Heart right ventricle (tissue), 16 donors: ENCODE measurements around the gene HSD17B8. TPM values are rescaled to one million over a fixed set of nuclear protein-coding genes. Genes with fewer than 3 reads are reported as not detected.
A peak's percentile ranks its signal among the peaks of the same experiment; 100 is the strongest.

ENCODE experiments used
- ATAC-seq, 8 donors: fragments of 200-7000 bp; cut with Tn5 transposase; one replicate each; pipeline ENCODE4 v1.9.1; 2020; ENCODE audit warnings: mild to moderate bottlenecking in 8 of 8, moderate library complexity in 8 of 8, moderate number of reproducible peaks in 1 of 8
- DNase-seq, 2 donors: peaks; one replicate each; pipeline ENCODE4 v3.0.0-alpha.2; 2020
- H3K27ac ChIP-seq, 10 donors: fragments of 200-600 bp; sonication (generic) in 2 of 10; one replicate each; pipeline versions ENCODE4 v1.5.0 to v1.8.0; 2020 to 2022; ENCODE audit warnings: mild to moderate bottlenecking in 3 of 10
- H3K27me3 ChIP-seq, 7 donors: fragments of 200-600 bp; one replicate each; pipeline ENCODE4 v1.8.0; 2021 to 2022; ENCODE audit warnings: mild to moderate bottlenecking in 2 of 7
- H3K36me3 ChIP-seq, 9 donors: fragments of 200-600 bp; sonication (generic) in 1 of 9; one replicate each; pipeline versions ENCODE4 v1.5.0 to v1.8.0; 2020 to 2022; ENCODE audit warnings: mild to moderate bottlenecking in 2 of 9
- H3K4me1 ChIP-seq, 9 donors: fragments of 200-600 bp; sonication (generic) in 1 of 9; one replicate each; pipeline versions ENCODE4 v1.5.0 to v1.8.0; 2020 to 2022; ENCODE audit warnings: mild to moderate bottlenecking in 4 of 9
- H3K4me3 ChIP-seq, 10 donors: fragments of 200-600 bp; sonication (generic) in 2 of 10; one replicate each; pipeline versions ENCODE4 v1.5.0 to v1.8.0; 2020 to 2022; ENCODE audit warnings: mild to moderate bottlenecking in 7 of 10, moderate library complexity in 2 of 10
- H3K9me3 ChIP-seq, 11 donors: fragments of 200-600 bp in 10 of 11; sonication (generic) in 2 of 11; one replicate each; pipeline versions ENCODE4 v1.5.0 to v1.8.0; 2013 to 2022; ENCODE audit warnings: mild to moderate bottlenecking in 2 of 11, control low read depth in 1 of 11, moderate library complexity in 1 of 11
- CTCF ChIP-seq, 9 donors: fragments of 200-600 bp; sonication (generic) in 2 of 9; IDR thresholded peaks; one replicate each; pipeline versions ENCODE4 v1.5.0 to v1.8.0; 2021 to 2022; ENCODE audit warnings: antibody characterized with exemption in 9 of 9, mild to moderate bottlenecking in 5 of 9, moderate library complexity in 1 of 9
- WGBS, 2 donors: extraction: QIAGEN DNeasy Blood & Tissue Kit; methylation state at CpG; one replicate each; pipeline ENCODE4 v1.1.7; 2013; ENCODE audit warnings: inconsistent platforms in 1 of 2; 5-methylcytosine and 5-hydroxymethylcytosine counted together
- intact Hi-C, 10 donors: fragments of 100-400 bp; cut with DNase I; formaldehyde crosslinking; loops; one replicate each; pipeline versions ENCODE4 v1.11.1 to v1.14.2; 2022
- polyA plus RNA-seq, 2 donors: library from polyadenylated mRNA; stranded (reverse); fragments of 200-250 nt; gene quantifications; one replicate each; pipeline ENCODE4 v1.2.3, GENCODE V29; 2013
- total RNA-seq, 10 donors: library from RNA; stranded (reverse); fragmentation: NEBNext Ultra II Directional in 3 of 10; extraction: Animal tissue kit (Norgen Biotek cat#: 25700) in 3 of 10; gene quantifications; one replicate each; pipeline versions ENCODE4 v1.2.1 to v1.2.4, GENCODE V29; 2021 to 2023
- donor health status: Arrhythmogenic right ventricular cardiomyopathy.
- donor health status: ischemic (EF 13 %, LVEDD 7.1; RV severe dilation, severe dysfunction).
- donor health status: healthy with polysubstance abuse.
- donor health status: DM: no; HTN: yes; CAD: no.
- donor health status: DM: no; HTN: no; CAD: no.
- donor health status: ischemic (EF 25% LVEDD 6.9; RV normal size, moderate dysfunction).
- donor health status: ischemic (EF 25% LVEDD 5.7; RV mildly dilated, moderate dysfunction).
- donor health status: healthy.
- donor health status: DM: yes; HTN: yes; CAD: no.
- donor health status: Ischemic cardiomyopathy.
- donor health status: ischemic (EF 35%, LVEDD 5.7; RV mildly dilated, moderate dysfunction).
- donor health status: nonischemic (EF 11% LVEDD 7.7; RV severe dilation, severe dysfunction).
- donor health status: DM: yes; HTN: yes; CAD: no.
- donor health status: PGD.
- donor health status: ischemic (EF 29% LVEDD 5.4; RV normal size, mild dysfunction).
- donor health status: nonischemic (EF 23%, LVEDD 6.1; RV moderate dilation, normal function).

Gene HSD17B8
- total and polyA plus RNA-seq, 12 donors = 7.4 to 25.5 (median 21.4) TPM

GRCh38 chr6:33198159-33198852 lies 6.1 kb upstream of the HSD17B8 start:
- ATAC-seq = no peak
- DNase-seq = no peak
- intact Hi-C loops = loop anchor here in 7 of 10 donors (2.0 to 5.0 kb wide), 3 partner anchors 36 to 231 kb away; partner anchors contain the start of gene BRD2 (in 1 of the 7)
- WGBS, 2 donors = 69 to 79% methylated on average over 6 of the region's 6 CpGs
- H3K9me3 ChIP-seq = no peaks in the 10 kb centered on the region
- H3K27ac ChIP-seq = peak overlapping the region in 4 of 10 donors; percentile 6 to 26 (median 15)
- peaks cover 0 to 62% (median 41%) of the 10 kb centered on the region in 9 donors for H3K36me3 ChIP-seq
- H3K4me1 ChIP-seq = peaks cover 22 to 64% (median 52%) of the 10 kb centered on the region in 9 donors
- H3K27me3 ChIP-seq = no peaks in the 10 kb centered on the region
- H3K4me3 ChIP-seq = no peak overlapping the region
- no peak for TF ChIP-seq CTCF (IDR thresholded peaks at IDR 0.05)

DNA sequence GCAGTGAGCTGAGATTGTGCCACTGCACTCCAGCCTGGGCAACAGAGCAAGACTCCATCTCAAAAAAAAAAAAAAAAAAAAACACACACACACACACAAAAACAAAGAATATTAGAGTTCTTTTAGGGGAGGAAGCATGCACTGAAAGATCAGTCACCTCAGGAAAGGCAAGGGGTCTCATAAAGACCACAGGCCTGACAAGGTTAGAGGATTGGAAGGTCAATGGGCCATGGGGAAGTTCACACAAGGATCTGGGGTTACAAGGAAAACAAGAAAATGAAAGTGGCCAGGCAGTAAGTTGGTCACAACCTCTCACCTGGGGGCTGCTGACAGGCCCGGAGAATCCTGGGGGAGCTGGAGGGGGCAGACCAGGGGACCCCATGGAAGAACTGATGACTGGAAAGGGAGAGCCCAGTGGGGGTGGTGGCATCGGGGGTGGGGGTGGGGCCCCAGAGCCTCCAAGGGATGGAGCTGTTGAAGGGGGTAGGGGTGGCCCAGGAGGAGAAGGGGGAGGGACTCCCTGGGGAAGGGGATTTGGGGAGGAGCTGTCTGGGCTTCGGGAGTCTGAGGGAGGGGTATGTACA lies 5.5 kb upstream of the HSD17B8 start:
- Histone ChIP-seq H3K27me3 (no peaks in the 10 kb centered on the region), H3K27ac (peak overlapping the region in 9 of 10 donors; percentile 94 to 99 (median 99)), H3K36me3 (peaks cover 0 to 68% (median 43%) of the 10 kb centered on the region in 9 donors), H3K9me3 (no peaks in the 10 kb centered on the region), H3K4me1 (peaks cover 24 to 66% (median 55%) of the 10 kb centered on the region in 9 donors), H3K4me3 (peak overlapping the region in 9 of 10 donors; percentile 56 to 97 (median 78))
- intact Hi-C loops = loop anchor here in 7 of 10 donors (2.0 to 5.0 kb wide), 3 partner anchors 37 to 232 kb away; partner anchors contain the start of gene BRD2 (in 1 of the 7)
- no peak for TF ChIP-seq CTCF (IDR thresholded peaks at IDR 0.05)
- no peak for DNase-seq
- 32% methylated on average over 3 of the region's 3 CpGs for WGBS, 2 donors
- ATAC-seq = no peak

GRCh38 chr6:33199687-33200218 lies 4.7 kb upstream of the HSD17B8 start:
- Histone ChIP-seq H3K27ac (peak overlapping the region; percentile 94 to 99 (median 98)), H3K9me3 (no peaks in the 10 kb centered on the region), H3K4me3 (peak overlapping the region; percentile 56 to 97 (median 80)), H3K36me3 (peaks cover 0 to 61% (median 43%) of the 10 kb centered on the region in 9 donors), H3K4me1 (peaks cover 27 to 72% (median 60%) of the 10 kb centered on the region in 9 donors), H3K27me3 (no peaks in the 10 kb centered on the region)
- TF ChIP-seq CTCF (IDR thresholded peaks at IDR 0.05) = no peak
- DNase-seq (peak; percentile 69 to 78), ATAC-seq (peak; percentile 22 to 60 (median 28))
- intact Hi-C loops = loop anchor here in 8 of 10 donors (2.0 to 10.0 kb wide), 8 partner anchors 37 to 1067 kb away; partner anchors contain the start of genes AGPAT1 (in 1 of the 8), BRD2 (in 1 of the 8) and RNF5 (in 1 of the 8)
- 3 to 4% methylated on average over 24 to 26 of the region's 26 CpGs for WGBS, 2 donors
